Glomerular endothelial cell (primary cell): ENCODE data around the gene IGF2R. TPM values are rescaled to one million over a fixed set of nuclear protein-coding genes. Genes with fewer than 3 reads are reported as not detected.

Experiments
- DNase-seq: peaks from one replicate; pipeline ENCODE4 v3.0.0-alpha.2; 2011; ENCODE audit warnings: low read depth, low spot score; ENCODE audit errors: extremely low read depth
- total RNA-seq: library from RNA; depleted of rRNA; stranded (reverse); fragments of >200 nt; gene quantifications from 2 replicates; pipeline ENCODE4 v1.2.3, GENCODE V29; 2015

The IGF2R gene
- total RNA-seq, 1 donor from 2014 or later: 191 TPM

GRCh38 chr6:160070427-160070826 is 101.5 kb downstream of the IGF2R start:
- no peak for DNase-seq

- no peak for DNase-seq
Observed at GRCh38 chr6:160070831-160071230, 101.9 kb downstream of the IGF2R start.

GRCh38 chr6:160071805-160072690 is 103.2 kb downstream of the IGF2R start:
- no peak for DNase-seq

- no peak for DNase-seq
Observed at GRCh38 chr6:160073272-160073671, 104.4 kb downstream of the IGF2R start.

- DNase-seq: no peak
Observed at GRCh38 chr6:160076009-160076408, 107.1 kb downstream of the IGF2R start.

GRCh38 chr6:160077024-160077423 is 108.1 kb downstream of the IGF2R start:
- DNase-seq: no peak

DNA sequence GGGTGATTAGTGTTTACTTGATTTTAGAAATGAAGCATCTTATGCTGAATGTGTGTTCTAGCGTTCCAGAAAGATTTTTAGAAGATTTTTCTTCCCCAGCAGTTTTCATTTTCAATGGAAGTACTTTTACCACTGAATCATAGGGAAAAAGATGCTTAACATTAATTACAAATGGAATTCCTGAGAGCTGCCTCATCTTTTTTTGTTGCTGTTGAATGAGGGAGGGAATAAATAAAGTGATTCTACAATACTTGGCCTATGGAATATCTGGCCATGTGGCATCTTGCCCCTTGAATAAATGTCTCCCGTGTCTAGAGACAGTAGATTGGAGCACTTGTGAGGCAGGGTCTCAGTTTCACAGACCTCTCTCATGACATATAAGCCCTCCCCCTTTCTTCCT is 108.6 kb downstream of the IGF2R start:
- DNase-seq: no peak

DNA sequence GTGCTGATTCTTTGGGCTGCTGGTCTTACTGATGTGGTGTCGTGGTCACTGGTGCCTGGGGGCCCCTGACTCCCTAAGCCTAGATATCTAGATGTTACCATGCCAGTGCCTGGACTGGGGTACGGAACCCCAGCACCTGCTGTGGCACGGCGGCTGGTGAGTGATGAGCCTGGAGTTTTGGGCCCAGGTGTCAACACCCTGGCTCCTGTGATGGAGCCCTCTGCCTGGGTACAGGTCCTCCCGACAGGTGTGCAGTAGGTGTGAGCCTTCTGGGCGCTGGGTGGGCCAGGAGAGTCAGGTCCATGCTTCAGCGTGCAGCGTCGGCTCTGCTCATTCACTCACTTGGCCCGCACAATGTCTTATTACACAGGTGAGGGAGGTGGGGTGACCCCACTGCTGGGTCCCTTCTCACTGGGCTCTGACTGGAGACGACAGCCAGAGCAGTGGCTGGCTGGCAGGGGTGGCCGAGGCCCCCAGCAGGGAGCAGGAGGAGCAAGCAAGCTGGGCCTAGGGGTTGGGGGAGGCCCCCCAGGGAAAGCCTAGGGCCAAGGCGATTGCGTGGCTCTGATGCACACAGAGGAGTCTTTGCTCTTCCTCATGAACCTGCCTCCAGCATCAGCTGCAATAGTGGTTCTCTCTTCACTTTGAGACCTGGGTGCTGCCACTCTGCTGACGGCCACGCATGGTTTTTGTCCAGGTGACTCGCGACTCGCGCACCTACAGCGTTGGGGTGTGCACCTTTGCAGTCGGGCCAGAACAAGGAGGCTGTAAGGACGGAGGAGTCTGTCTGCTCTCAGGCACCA is 110.2 kb downstream of the IGF2R start:
- DNase-seq: no peak

DNA sequence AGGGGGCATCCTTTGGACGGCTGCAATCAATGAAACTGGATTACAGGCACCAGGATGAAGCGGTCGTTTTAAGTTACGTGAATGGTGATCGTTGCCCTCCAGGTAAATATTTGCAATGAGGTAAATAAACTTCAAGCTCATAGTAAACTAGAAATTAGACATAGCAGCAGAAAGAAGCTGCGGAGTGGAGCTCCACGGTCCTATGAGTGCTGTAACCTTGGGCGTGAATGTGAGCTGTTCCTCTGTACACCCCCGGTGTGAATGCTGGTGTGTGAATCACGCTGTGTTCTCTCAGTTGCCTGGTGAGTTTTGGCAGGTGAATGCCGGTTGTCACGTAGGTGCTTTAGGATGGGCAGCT is 110.8 kb downstream of the IGF2R start:
- no peak for DNase-seq

GRCh38 chr6:160080097-160080496 is 111.2 kb downstream of the IGF2R start:
- no peak for DNase-seq

- DNase-seq: no peak
Observed at GRCh38 chr6:160081398-160081797, 112.5 kb downstream of the IGF2R start.

DNA sequence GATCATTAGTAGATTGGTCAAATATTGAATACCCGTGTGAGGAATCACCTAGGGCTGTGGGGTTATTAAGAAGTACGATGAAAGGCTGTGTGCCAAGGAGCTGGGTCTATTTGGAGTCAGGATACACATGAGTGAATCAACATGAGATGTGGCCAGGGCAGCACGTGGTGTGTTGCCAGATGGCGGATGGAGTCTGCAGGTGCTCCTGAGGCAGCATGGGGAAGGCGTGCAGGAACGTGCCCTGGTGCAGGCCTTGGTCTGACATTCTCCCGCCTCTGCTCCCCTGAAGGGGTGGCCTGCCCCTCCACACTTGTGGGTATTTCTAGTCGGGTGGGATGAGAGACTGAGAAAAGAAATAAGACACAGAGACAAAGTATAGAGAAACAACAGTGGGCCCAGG is 113.7 kb downstream of the IGF2R start:
- DNase-seq: no peak

GRCh38 chr6:160084198-160084776 is 115.4 kb downstream of the IGF2R start:
- no peak for DNase-seq

- no peak for DNase-seq
Observed at GRCh38 chr6:160085226-160085625, 116.3 kb downstream of the IGF2R start.

DNA sequence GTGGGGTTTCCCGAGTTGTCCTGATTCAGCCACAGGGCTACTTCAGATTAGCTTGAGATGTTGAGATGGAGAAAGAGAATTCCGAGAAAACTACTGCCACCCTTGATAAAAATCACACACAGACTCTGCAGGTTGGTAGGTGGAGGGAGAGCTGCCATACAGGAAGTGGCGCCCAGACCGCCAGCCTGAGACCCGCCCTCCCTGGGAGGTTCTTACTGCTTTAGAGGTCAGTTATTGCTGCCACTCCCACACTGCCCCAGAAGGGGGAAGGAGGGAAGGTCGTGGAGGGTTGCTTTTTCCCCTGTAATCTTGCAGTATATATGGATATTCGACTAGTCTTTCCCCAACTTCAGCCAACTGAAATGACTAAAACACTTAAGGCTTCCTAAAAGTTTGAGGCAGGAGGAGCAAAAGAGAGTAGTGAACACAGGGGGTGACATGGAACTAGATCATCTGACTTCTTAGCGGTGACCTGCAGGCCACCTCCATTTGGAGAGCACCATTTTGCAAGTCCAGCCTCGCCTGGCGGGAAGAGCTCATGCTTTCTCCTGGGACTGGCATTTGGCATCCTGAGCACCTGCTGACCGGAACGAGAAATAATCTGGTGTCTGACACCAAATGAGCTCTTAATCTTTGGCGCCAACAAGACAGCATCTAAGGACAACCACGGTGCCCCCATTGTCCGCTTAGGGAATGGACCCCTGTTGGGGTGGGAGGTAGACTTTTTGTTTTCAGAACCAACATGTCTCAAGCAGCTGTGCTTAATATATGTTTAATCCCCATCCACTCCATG is 117.0 kb downstream of the IGF2R start:
- DNase-seq: no peak

- DNase-seq: no peak
Observed at GRCh38 chr6:160086754-160087153, 117.9 kb downstream of the IGF2R start.

DNA sequence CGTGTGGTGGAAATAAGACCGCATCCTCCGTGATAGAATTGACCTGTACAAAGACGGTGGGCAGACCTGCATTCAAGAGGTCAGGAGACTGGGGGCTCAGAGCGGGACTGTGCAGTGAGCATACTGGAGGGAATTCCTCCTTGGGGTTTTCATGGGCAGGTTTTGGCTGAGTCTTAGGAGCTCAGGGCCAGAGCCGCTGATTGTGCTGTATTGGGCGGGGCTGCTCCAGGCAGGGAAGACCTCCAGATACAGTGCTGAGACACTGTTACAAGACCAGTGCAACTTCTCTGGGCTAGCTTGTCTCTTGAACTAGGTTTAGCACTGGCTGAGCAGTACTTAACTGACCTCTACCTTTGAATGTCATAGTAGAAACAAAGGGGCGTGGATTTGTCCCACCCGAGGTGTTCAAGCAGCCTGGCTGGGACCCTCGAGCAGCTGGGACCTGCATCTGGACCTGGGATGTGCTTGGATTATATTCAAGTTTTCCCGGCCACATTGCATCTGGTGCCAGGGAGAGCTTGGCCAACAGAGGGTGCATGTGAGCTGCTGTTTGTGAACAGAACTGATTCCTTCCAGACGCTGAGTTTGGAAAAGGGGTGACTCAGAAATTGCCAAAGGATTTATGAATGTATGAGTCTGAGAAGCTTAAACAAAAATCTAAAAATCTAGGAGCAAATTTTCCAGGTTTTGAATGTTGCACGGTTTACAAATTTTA is 119.3 kb downstream of the IGF2R start:
- no peak for DNase-seq

- no peak for DNase-seq
Observed at GRCh38 chr6:160088784-160089533, 120.1 kb downstream of the IGF2R start.

- DNase-seq: no peak
Observed at GRCh38 chr6:160089534-160089897, 120.6 kb downstream of the IGF2R start.
